ENCODE measurements around the gene FKBP5.
A peak's percentile ranks its signal among the peaks of the same experiment; 100 is the strongest.

The FKBP5 gene

DNA sequence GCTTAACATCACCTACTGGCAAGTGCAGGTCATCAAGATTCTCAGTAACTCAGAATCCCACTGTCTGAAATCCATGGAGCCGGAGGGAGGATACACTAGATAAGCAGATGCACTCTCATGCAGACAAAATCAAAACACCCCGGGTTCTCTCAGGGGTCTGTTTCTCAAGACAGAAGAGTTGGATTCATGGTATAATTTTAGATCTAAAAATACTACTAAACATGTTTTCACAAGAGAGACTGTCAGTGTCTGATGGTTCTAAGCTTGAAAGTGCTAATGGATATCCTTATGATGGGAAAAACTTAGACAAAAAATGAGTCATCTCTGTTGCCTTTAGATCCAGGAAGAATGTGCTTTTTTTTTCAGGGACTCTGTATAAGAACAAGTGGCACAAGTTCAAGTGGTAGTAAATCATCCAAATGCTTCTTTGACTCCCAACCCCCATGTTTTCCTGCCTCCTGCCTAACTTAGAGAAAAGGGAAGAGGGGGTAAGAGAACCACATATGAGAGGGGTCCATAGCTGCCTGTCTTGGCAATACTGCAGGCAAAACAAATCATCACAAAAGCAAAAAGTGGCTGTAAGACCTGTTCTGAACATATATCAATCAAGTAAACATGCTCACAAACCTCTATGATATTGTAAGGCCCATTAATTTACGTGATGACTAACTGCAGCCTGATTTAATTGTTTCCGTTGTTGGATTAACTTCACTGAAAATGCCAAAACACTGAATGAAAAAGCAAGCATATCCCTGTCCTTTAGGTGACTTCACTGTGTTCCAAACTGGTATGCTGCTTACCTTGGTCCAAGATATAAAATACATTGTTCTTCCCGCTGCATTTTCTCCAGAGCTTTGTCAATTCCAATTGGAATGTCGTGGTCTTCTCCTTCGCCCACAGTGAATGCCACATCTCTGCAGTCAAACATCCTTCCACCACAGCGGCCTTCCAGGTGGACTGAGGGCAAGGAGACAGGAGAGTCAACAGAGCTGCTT lies 92.0 kb downstream of the FKBP5 start:
- DNase-seq (ENCODE audit: low read depth), result peak; percentile 87
- H3K4me3 ChIP-seq (replicated peaks; ENCODE audit: low read depth, low read length), result no peak overlapping the region
- TF ChIP-seq, protein P1, sequence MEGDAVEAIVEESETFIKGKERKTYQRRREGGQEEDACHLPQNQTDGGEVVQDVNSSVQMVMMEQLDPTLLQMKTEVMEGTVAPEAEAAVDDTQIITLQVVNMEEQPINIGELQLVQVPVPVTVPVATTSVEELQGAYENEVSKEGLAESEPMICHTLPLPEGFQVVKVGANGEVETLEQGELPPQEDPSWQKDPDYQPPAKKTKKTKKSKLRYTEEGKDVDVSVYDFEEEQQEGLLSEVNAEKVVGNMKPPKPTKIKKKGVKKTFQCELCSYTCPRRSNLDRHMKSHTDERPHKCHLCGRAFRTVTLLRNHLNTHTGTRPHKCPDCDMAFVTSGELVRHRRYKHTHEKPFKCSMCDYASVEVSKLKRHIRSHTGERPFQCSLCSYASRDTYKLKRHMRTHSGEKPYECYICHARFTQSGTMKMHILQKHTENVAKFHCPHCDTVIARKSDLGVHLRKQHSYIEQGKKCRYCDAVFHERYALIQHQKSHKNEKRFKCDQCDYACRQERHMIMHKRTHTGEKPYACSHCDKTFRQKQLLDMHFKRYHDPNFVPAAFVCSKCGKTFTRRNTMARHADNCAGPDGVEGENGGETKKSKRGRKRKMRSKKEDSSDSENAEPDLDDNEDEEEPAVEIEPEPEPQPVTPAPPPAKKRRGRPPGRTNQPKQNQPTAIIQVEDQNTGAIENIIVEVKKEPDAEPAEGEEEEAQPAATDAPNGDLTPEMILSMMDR (IDR thresholded peaks at IDR 0.05; ENCODE audit: low read length, missing control alignments), result no peak

DNA sequence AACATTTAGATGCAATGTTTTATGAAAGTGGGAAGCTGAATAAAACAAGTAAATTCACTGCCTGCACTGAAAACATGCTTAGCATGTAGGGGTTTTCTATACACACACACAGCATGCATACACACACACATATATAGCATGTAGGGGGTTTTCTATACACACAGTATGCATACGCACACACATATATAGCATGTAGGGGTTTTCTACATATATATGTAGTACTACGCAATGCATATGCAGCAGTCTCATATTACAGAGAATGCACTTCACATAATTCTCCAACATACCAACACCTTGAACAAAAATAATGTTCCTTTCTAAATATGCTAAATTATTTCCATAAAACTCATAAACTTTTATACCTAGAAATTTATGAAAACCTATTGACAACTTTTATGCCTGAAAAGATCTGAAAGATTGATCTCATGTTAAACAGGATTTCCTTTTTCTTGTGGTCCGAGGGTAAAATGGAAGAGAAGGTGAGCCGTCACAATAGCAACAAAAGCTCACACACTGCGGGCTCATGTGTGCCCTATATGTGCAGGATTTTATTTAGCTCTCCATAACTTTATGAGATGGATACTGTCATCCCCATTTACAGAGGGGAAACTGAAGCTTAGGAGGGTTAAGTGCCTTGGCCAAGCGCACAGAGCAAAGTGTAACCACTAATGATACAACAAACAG lies 94.1 kb downstream of the FKBP5 start:
- no peak for DNase-seq (ENCODE audit: low read depth)

DNA sequence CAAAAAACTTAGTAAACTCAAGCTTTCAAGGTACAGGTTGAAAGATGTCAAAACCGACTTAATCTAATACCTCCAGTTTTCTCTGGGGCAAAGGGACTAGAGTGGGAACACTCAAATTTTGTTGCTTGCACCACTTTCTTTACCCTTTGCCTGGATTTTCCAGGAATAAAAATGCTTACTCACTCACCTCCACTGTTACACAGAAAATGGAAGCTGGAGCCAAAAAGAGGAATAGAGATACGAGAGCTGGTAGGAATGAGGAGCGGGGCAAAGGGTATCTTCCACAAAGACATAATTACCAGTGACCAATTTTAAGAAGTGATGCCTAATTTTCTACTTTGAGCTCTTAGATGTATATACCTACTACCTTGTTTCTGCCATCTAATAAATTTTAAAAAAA lies 96.5 kb downstream of the FKBP5 start:
- H3K4me3 ChIP-seq (replicated peaks; ENCODE audit: low read depth, low read length), result no peak overlapping the region
- TF ChIP-seq, protein P1 (IDR thresholded peaks at IDR 0.05; ENCODE audit: low read length, missing control alignments), result no peak
- DNase-seq (ENCODE audit: low read depth), result no peak

More for the DNA sequence above, 94.1 kb downstream of the FKBP5 start:
- TF ChIP-seq, protein P1 (IDR thresholded peaks at IDR 0.05; ENCODE audit: low read length, missing control alignments), result no peak
- no peak overlapping the region for H3K4me3 ChIP-seq (replicated peaks; ENCODE audit: low read depth, low read length)

DNA sequence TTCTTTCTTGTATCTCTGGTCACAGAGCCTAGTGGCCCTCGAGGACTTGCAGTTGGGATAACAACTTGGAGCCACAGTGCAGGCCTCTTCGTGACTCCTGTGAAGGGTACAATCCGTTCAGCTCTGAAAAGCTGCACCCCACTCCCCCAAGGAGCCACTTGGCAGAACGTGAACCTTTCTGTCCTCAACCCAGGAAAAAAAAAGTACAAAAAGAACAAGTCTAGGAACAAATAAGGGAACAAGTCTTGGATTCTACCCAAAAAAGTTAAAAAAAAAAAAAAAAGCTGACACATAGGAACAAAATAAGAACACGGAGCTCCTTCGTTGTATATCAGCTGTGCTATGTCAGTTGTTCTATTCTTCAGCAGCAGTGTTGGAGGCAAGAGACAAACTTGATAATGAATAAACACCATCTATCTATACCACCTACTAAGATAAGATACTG lies 98.1 kb downstream of the FKBP5 start:
- TF ChIP-seq, protein P1 (IDR thresholded peaks at IDR 0.05; ENCODE audit: low read length, missing control alignments), result no peak
- DNase-seq (ENCODE audit: low read depth), result peak; percentile 81

DNA sequence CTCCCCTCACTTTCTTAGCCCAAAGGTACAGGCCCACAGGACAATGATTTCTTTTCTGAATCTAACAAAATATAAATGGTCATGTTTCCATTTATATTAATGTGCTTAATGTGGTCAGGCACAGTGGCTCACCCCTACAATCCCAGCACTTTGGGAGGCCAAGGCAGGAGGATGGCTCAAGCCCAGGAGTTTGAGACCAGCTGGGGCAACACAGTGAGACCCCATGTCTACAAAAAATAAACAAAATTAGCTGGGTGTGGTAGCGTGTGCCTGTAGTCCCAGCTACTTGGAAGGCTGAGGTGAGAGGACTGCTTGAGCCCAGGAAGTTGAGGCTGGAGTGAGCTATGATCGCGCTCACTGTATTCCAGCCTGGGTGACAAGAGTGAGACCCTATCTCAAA lies 98.8 kb downstream of the FKBP5 start:
- TF ChIP-seq, protein P1 (IDR thresholded peaks at IDR 0.05; ENCODE audit: low read length, missing control alignments), result no peak
- DNase-seq (ENCODE audit: low read depth), result no peak
- H3K4me3 ChIP-seq (replicated peaks; ENCODE audit: low read depth, low read length), result no peak overlapping the region

More for the DNA sequence above, 98.1 kb downstream of the FKBP5 start:
- H3K4me3 ChIP-seq (replicated peaks; ENCODE audit: low read depth, low read length), result no peak overlapping the region

DNA sequence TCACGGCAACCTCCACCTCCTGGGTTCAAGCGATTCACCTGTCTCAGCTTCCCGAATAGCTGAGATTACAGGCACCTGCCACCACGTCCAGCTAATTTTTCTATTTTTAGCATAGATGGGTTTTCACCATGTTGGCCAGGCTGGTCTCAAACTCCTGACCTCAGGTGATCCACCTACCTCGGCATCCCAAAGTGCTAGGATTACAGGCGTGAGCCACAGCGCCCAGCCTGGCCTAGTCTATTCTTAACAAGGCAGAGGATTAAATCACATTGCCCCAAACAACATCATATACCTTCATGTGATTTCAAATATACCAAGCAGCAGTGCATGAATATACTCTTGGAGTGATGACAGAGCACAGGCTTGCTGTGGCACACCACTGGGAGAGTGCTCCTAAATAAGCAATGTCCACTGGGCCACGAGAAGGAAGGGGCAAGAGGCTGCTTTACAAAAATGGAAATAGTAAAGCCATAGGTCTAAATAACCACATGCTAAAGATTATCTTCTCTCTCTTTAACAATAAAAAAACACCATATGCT lies 99.4 kb downstream of the FKBP5 start:
- no peak for DNase-seq (ENCODE audit: low read depth)
- TF ChIP-seq, protein P1 (IDR thresholded peaks at IDR 0.05; ENCODE audit: low read length, missing control alignments), result no peak
- no peak overlapping the region for H3K4me3 ChIP-seq (replicated peaks; ENCODE audit: low read depth, low read length)
